GM12878 (cell line): Measurements from ENCODE around the gene KIF21B.

Source experiments
- BRCA1 ChIP-seq: IDR thresholded peaks from 2 replicates; pipeline ENCODE4 v1.6.1; 2011; ENCODE audit warnings: low read depth, low read length, improper control_type of control experiment
- CBFB ChIP-seq: IDR thresholded peaks from 2 replicates; pipeline ENCODE4 v1.6.1; 2016; ENCODE audit warnings: antibody characterized with exemption, low read depth
- DPF2 ChIP-seq: fragments of 450-650 bp; IDR thresholded peaks from 2 replicates; pipeline ENCODE4 v1.6.1; 2017; ENCODE audit warnings: mild to moderate bottlenecking
- JUND ChIP-seq: IDR thresholded peaks from 2 replicates; pipeline ENCODE4 v1.6.1; 2012; ENCODE audit warnings: low read depth, mild to moderate bottlenecking, low read length, improper control_type of control experiment, moderate library complexity
- MTA3 ChIP-seq: IDR thresholded peaks from 2 replicates; pipeline ENCODE4 v1.6.1; 2012; ENCODE audit warnings: low read length, inconsistent platforms, borderline replicate concordance
- SMC3 ChIP-seq: IDR thresholded peaks from 2 replicates; pipeline ENCODE4 v1.6.1; 2011; ENCODE audit warnings: low read length, improper control_type of control experiment, borderline replicate concordance
- SUPT20H ChIP-seq: IDR thresholded peaks from 2 replicates; pipeline ENCODE4 v1.6.1; 2011; ENCODE audit warnings: low read depth, mild to moderate bottlenecking, low read length, moderate library complexity, borderline replicate concordance; ENCODE audit not compliant: control insufficient read depth
- TARDBP ChIP-seq: IDR thresholded peaks from 2 replicates; pipeline ENCODE4 v1.6.1; 2016; ENCODE audit warnings: borderline replicate concordance
- YY1 ChIP-seq: IDR thresholded peaks from 2 replicates; pipeline ENCODE4 v1.6.1; 2011; ENCODE audit warnings: low read depth, mild to moderate bottlenecking, low read length
- TF ChIP-seq, protein P1 (sequence below): fragments of 450-650 bp; formaldehyde crosslinking; IDR thresholded peaks from 2 replicates; pipeline ENCODE4 v1.4.0; 2020; ENCODE audit warnings: mild to moderate bottlenecking, moderate library complexity

DNA sequence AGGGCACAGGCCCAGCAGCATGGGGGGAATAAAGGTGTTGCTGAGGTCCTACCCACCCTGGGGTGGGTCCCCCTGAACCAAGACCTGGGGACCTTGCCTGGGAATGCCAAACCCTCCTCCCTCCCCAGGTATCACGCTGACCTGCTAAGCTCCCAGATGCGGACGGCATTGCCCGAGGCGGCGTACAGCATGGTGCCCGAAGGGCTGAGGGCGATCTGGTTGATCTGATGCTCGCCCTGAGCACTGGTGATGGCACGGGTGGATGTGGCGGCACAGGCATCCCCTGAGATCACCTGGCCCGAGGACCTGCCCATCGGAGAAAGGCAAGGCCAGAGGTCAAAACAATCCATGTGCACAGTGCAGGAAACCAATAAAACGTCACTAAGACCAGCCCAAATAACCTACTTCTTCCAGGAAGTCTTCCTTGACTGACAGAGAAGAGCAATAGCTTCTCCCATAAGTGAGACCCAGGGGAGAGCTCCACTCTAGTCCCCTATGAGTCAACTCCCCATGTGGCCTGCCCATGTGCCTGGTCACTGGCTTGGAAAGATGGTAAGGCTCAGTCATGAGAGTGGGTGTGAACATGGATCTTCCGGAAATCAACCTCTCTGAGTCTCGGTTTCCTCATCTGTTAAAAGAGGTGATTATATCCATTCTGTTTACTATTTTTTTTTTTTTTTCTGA lies 46.3 kb downstream of the KIF21B start:
- TF ChIP-seq YY1, result no peak
- TF ChIP-seq, protein P1, sequence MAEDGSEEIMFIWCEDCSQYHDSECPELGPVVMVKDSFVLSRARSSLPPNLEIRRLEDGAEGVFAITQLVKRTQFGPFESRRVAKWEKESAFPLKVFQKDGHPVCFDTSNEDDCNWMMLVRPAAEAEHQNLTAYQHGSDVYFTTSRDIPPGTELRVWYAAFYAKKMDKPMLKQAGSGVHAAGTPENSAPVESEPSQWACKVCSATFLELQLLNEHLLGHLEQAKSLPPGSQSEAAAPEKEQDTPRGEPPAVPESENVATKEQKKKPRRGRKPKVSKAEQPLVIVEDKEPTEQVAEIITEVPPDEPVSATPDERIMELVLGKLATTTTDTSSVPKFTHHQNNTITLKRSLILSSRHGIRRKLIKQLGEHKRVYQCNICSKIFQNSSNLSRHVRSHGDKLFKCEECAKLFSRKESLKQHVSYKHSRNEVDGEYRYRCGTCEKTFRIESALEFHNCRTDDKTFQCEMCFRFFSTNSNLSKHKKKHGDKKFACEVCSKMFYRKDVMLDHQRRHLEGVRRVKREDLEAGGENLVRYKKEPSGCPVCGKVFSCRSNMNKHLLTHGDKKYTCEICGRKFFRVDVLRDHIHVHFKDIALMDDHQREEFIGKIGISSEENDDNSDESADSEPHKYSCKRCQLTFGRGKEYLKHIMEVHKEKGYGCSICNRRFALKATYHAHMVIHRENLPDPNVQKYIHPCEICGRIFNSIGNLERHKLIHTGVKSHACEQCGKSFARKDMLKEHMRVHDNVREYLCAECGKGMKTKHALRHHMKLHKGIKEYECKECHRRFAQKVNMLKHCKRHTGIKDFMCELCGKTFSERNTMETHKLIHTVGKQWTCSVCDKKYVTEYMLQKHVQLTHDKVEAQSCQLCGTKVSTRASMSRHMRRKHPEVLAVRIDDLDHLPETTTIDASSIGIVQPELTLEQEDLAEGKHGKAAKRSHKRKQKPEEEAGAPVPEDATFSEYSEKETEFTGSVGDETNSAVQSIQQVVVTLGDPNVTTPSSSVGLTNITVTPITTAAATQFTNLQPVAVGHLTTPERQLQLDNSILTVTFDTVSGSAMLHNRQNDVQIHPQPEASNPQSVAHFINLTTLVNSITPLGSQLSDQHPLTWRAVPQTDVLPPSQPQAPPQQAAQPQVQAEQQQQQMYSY (CRISPR knock-in tag), result no peak
- TF ChIP-seq TARDBP, result no peak
- TF ChIP-seq DPF2, result no peak
- no peak for TF ChIP-seq SMC3
- TF ChIP-seq JUND, result no peak
- TF ChIP-seq BRCA1, result no peak
- no peak for TF ChIP-seq MTA3
- TF ChIP-seq CBFB, result no peak
- no peak for TF ChIP-seq SUPT20H
